Tibial artery (tissue), 4 donors: ENCODE measurements around the gene ACTA2.
A peak's percentile ranks its signal among the peaks of the same experiment; 100 is the strongest.

Experiments used
- DNase-seq, 2 donors: peaks; one replicate each; pipeline ENCODE4 v3.0.0-alpha.2; 2019
- H3K27ac ChIP-seq, 2 donors: fragments of 200-600 bp; sonication (generic) in 1 of 2; 1 replicate in 1 of 2; 2 replicates in 1 of 2; pipeline ENCODE4 v1.5.1; 2018 to 2019; ENCODE audit warnings: mild to moderate bottlenecking in 1 of 2
- H3K27me3 ChIP-seq, 2 donors: fragments of 200-600 bp; sonication (generic) in 1 of 2; one replicate each; pipeline versions ENCODE4 v1.5.1 to v1.6.0; 2016 to 2019
- H3K36me3 ChIP-seq, 3 donors: fragments of 200-600 bp; sonication (generic) in 2 of 3; one replicate each; pipeline ENCODE4 v1.5.1; 2016 to 2019; ENCODE audit warnings: mild to moderate bottlenecking in 2 of 3
- H3K4me1 ChIP-seq, 4 donors: fragments of 200-600 bp; sonication (generic) in 2 of 4; 1 replicate in 3 of 4; 2 replicates in 1 of 4; pipeline ENCODE4 v1.5.1; 2016 to 2019
- H3K4me3 ChIP-seq, 2 donors: fragments of 200-600 bp; sonication (generic) in 1 of 2; 1 replicate in 1 of 2; 2 replicates in 1 of 2; pipeline ENCODE4 v1.5.1; 2018 to 2019; ENCODE audit warnings: mild to moderate bottlenecking in 2 of 2
- H3K9me3 ChIP-seq, 3 donors: fragments of 200-600 bp; sonication (generic) in 1 of 3; one replicate each; pipeline ENCODE4 v1.5.1; 2016 to 2019
- CTCF ChIP-seq, 2 experiments: fragments of 200-600 bp in 1 of 2; fragments of 450-650 bp in 1 of 2; IDR thresholded peaks; one replicate each; pipeline ENCODE4 v1.5.1; 2017 to 2019; ENCODE audit warnings: antibody characterized with exemption in 2 of 2, mild to moderate bottlenecking in 1 of 2, moderate library complexity in 1 of 2
- intact Hi-C: fragments of 100-400 bp; cut with DNase I; formaldehyde crosslinking; loops from one replicate; pipeline ENCODE4 v1.15.0; 2023; ENCODE audit warnings: low total_unique reads

The ACTA2 gene

GRCh38 chr10:88896372-88896993 is 56.1 kb downstream of the ACTA2 start:
- Histone ChIP-seq H3K4me1 (no peaks in the 10 kb centered on the region), H3K9me3 (no peaks in the 10 kb centered on the region), H3K4me3 (no peak overlapping the region), H3K27ac (no peak overlapping the region), H3K27me3 (no peaks in the 10 kb centered on the region), H3K36me3 (no peaks in the 10 kb centered on the region)
- no peak for DNase-seq
- intact Hi-C loops = no loop called here
- no peak for TF ChIP-seq CTCF (IDR thresholded peaks at IDR 0.05)

- Histone ChIP-seq H3K27ac (no peak overlapping the region), H3K9me3 (no peaks in the 10 kb centered on the region), H3K4me1 (no peaks in the 10 kb centered on the region), H3K4me3 (no peak overlapping the region), H3K36me3 (no peaks in the 10 kb centered on the region), H3K27me3 (no peaks in the 10 kb centered on the region)
- TF ChIP-seq CTCF (IDR thresholded peaks at IDR 0.05) = no peak
- intact Hi-C loops = no loop called here
- DNase-seq = no peak
Measured at GRCh38 chr10:88895250-88895649, 57.3 kb downstream of the ACTA2 start.

GRCh38 chr10:88893611-88894010 is 59.0 kb downstream of the ACTA2 start:
- TF ChIP-seq CTCF (IDR thresholded peaks at IDR 0.05) = no peak
- Histone ChIP-seq H3K27ac (no peak overlapping the region), H3K27me3 (no peaks in the 10 kb centered on the region), H3K4me1 (no peaks in the 10 kb centered on the region), H3K9me3 (no peaks in the 10 kb centered on the region), H3K36me3 (no peaks in the 10 kb centered on the region), H3K4me3 (no peak overlapping the region)
- peak in 1 of 2 donors; percentile 28 for DNase-seq
- intact Hi-C loops = no loop called here

GRCh38 chr10:88892222-88892967 is 60.2 kb downstream of the ACTA2 start:
- H3K4me3 ChIP-seq = no peak overlapping the region
- no peaks in the 10 kb centered on the region for H3K36me3 ChIP-seq
- intact Hi-C loops = no loop called here
- no peak overlapping the region for H3K27ac ChIP-seq
- TF ChIP-seq CTCF (IDR thresholded peaks at IDR 0.05) = no peak
- no peaks in the 10 kb centered on the region for H3K27me3 ChIP-seq
- no peaks in the 10 kb centered on the region for H3K4me1 ChIP-seq
- H3K9me3 ChIP-seq = no peaks in the 10 kb centered on the region
- DNase-seq = no peak

GRCh38 chr10:88890681-88891381 is 61.7 kb downstream of the ACTA2 start:
- DNase-seq = no peak
- Histone ChIP-seq H3K27me3 (no peaks in the 10 kb centered on the region), H3K9me3 (no peaks in the 10 kb centered on the region), H3K4me3 (no peak overlapping the region), H3K27ac (no peak overlapping the region), H3K36me3 (no peaks in the 10 kb centered on the region), H3K4me1 (no peaks in the 10 kb centered on the region)
- intact Hi-C loops = no loop called here
- TF ChIP-seq CTCF (IDR thresholded peaks at IDR 0.05) = no peak
